PC-3 (cell line): Measurements from ENCODE around the gene RERE.

Source experiments
- CTCF ChIP-seq: fragments of 300-600 bp; sonication (generic); conservative IDR thresholded peaks from 2 replicates; pipeline ENCODE4 v1.5.1; 2017; ENCODE audit warnings: antibody characterized with exemption, low read depth, mild to moderate bottlenecking, low read length
- EZH2 ChIP-seq: fragments of 300-600 bp; sonication (generic); IDR thresholded peaks from one replicate; pipeline ENCODE4 v1.6.1; 2017; ENCODE audit warnings: antibody characterized with exemption, mild to moderate bottlenecking, low read length; ENCODE audit not compliant: unreplicated experiment

GRCh38 chr1:8527941-8528340 is 289.5 kb downstream of the RERE start:
- no peak for TF ChIP-seq CTCF
- no peak for TF ChIP-seq EZH2
